ENCODE data around the gene SDCBP2. TPM values are rescaled to one million over a fixed set of nuclear protein-coding genes. Genes with fewer than 3 reads are reported as not detected.
A peak's percentile ranks its signal among the peaks of the same experiment; 100 is the strongest.

SDCBP2 gene
- total and polyA plus RNA-seq, 12 donors = 0.43 to 7.6 (median 2.9) TPM

DNA sequence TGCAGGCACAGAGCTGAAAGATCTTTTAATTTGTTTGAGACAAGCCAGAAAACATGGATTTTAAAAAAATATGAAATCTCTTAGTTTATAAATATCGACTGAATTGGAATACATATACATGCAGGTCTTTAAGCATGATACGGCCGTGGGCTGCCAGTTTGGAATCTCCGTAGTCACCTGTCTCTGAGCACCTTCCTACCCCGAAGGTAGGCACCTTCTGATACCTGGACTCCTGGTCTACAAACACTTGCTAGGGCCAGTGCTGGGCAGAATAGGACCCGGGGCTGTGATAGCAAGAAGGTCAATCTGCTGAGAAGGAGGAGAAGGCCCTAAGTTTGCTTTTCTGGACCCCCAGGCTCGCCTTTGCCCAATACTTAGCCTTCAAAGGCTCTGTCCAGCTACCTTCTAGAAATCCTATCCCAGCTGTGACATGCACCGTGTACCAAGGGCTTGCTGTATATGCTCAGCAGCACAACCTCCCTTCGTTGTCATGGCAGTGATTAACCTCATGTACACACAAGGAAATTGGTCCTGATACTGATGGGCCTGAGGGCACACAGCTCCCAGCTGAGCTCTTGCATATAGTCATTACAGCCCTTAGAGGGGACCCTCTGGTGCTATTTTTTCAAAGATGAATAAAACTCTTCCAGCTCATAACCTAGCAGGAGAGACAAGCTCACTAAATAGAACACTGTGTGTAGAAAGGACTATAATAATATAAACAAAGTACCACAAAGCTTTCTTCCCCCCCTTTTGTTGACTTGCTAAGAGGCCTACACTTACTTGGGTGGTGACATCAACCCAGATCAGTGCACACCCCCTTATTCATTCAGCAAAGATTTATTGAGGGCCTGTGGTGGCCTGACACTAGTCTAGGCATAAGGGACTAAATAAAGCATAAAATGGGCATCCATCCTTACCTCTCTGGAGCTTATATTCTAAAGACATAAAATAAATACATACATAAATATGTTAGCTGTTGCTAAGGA lies 45.1 kb downstream of the SDCBP2 start:
- Histone ChIP-seq H3K4me3 (no peak overlapping the region), H3K9me3 (replicated peaks in 1 of 3) (no peaks in the 10 kb centered on the region), H3K27ac (no peak overlapping the region), H3K36me3 (replicated peaks in 1 of 2) (no peaks in the 10 kb centered on the region), H3K4me1 (replicated peaks in 1 of 2) (no peaks in the 10 kb centered on the region), H3K27me3 (no peaks in the 10 kb centered on the region)
- TF ChIP-seq, protein P1, sequence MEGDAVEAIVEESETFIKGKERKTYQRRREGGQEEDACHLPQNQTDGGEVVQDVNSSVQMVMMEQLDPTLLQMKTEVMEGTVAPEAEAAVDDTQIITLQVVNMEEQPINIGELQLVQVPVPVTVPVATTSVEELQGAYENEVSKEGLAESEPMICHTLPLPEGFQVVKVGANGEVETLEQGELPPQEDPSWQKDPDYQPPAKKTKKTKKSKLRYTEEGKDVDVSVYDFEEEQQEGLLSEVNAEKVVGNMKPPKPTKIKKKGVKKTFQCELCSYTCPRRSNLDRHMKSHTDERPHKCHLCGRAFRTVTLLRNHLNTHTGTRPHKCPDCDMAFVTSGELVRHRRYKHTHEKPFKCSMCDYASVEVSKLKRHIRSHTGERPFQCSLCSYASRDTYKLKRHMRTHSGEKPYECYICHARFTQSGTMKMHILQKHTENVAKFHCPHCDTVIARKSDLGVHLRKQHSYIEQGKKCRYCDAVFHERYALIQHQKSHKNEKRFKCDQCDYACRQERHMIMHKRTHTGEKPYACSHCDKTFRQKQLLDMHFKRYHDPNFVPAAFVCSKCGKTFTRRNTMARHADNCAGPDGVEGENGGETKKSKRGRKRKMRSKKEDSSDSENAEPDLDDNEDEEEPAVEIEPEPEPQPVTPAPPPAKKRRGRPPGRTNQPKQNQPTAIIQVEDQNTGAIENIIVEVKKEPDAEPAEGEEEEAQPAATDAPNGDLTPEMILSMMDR (IDR thresholded peaks at IDR 0.05) = no peak
- TF ChIP-seq POLR2A (IDR thresholded peaks at IDR 0.05) = no peak
- intact Hi-C loops (cut with DNase I) = no loop called here
- DNase-seq = no peak
- WGBS, 4 donors = 90 to 92% (median 91%) methylated on average over 8 to 9 of the region's 9 CpGs

DNA sequence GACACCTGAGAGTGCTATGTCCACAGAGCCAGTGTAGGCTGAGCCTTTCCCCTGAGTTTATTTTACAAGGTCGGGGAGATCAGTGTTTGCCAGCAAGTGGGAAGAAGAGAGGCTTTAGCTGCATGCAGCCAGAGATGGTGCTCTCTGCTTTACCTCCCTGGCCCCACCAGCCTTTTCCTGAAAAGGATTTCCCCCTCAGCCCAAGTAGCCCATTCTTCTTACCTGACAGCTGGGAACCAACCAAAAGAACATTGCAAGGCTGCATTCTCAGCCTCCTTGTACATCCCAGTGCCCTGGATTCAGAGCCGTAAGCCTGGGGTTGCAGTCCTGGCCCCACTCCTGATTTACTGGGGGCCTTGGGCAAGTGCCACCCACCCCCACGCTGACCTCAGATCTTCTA lies 46.0 kb downstream of the SDCBP2 start:
- H3K36me3 ChIP-seq (replicated peaks in 1 of 2) = no peaks in the 10 kb centered on the region
- peak in 1 of 7 donors; percentile 24 for DNase-seq
- no peak for TF ChIP-seq POLR2A (IDR thresholded peaks at IDR 0.05)
- TF ChIP-seq, protein P1 (IDR thresholded peaks at IDR 0.05) = no peak
- intact Hi-C loops (cut with DNase I) = no loop called here
- no peak overlapping the region for H3K4me3 ChIP-seq
- no peak overlapping the region for H3K27ac ChIP-seq
- H3K9me3 ChIP-seq (replicated peaks in 1 of 3) = no peaks in the 10 kb centered on the region
- no peaks in the 10 kb centered on the region for H3K4me1 ChIP-seq (replicated peaks in 1 of 2)
- H3K27me3 ChIP-seq = no peaks in the 10 kb centered on the region
- WGBS, 4 donors = 72 to 83% (median 76%) methylated on average over 2 to 3 of the region's 3 CpGs

DNA sequence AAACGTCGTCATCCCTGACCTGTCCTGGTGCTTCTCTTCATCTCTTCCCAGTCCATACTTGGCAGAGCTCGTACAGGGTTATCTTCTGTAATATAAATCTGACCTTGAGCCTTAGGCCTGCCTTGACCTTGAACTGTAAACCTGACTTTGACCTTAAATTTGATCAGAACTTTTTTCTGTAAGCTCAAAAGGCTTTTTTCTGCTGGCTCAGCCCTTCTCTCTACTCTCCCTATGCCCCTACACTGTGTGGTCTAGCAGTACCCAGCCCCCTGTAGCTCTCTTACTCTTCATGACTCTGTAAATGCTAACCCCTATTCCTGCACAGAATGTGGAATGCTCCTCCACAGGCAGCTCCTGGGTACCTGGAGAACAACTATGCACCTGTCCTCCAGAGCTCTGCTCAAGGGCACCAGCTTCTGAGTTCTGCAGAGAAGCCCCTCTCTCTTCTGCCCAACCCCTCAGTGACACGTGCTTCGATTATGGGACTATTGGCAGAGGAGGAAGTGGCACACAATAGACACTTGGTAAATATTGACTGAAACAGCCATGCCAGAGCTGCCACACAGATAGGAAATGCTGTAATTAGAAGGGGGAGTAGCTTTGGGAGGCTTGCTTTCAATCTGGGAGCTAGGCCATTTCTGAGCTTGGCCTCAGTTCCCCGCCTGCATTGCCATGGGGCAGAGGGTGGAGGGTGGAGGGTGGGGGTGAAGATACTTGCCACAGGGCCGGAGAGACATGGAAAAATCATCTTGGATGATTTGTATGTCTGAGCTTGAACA lies 47.5 kb downstream of the SDCBP2 start:
- TF ChIP-seq, protein P1 (IDR thresholded peaks at IDR 0.05) = no peak
- TF ChIP-seq POLR2A (IDR thresholded peaks at IDR 0.05) = no peak
- H3K4me3 ChIP-seq = no peak overlapping the region
- intact Hi-C loops (cut with DNase I) = no loop called here
- H3K27me3 ChIP-seq = no peaks in the 10 kb centered on the region
- H3K9me3 ChIP-seq (replicated peaks in 1 of 3) = no peaks in the 10 kb centered on the region
- peak in 1 of 7 donors; percentile 10 for DNase-seq
- no peak overlapping the region for H3K27ac ChIP-seq
- 74 to 85% (median 79%) methylated on average over 7 of the region's 7 CpGs for WGBS, 4 donors
- H3K36me3 ChIP-seq (replicated peaks in 1 of 2) = no peaks in the 10 kb centered on the region
- no peaks in the 10 kb centered on the region for H3K4me1 ChIP-seq (replicated peaks in 1 of 2)
